Hematopoietic multipotent progenitor cell treated with erythropoietin and hydrocortisone succinate and interleukin-3 and kit ligand, for 6 days (in vitro differentiated cells): ENCODE data around the gene EN1.

Source experiments
- DNase-seq: peaks from one replicate; pipeline ENCODE4 v3.0.0-alpha.2; 2015

EN1 gene

GRCh38 chr2:118846953-118847761 is at the start of gene EN1:
Gene EN1, minus strand, starts transcription at chr2:118847648. Its CDS starts 481 bp downstream, at chr2:118847167.
- no peak for DNase-seq

DNA sequence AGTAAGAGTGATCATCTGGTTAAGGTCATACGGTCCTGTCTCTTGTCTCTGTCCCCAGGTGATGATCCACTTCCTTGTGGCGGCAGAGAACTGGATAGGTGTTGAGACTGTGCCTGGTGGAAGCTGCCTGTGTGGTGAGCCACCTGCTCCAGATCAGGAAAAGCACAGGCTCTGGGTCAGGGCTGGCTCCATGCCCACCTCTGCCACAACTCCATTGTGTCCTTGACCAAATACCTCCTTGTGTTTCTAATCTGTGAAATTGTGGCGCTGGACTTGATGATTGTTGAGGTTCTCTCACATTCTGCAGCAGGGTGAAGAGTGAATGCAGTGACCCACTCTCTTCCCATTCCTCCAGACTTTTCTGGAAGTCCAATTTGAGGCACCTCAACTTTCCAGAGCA is 45.7 kb upstream of the EN1 start:
- DNase-seq: no peak

- DNase-seq: no peak
These were observed 42.5 kb upstream of the EN1 start for GRCh38 chr2:118889995-118890394.

DNA sequence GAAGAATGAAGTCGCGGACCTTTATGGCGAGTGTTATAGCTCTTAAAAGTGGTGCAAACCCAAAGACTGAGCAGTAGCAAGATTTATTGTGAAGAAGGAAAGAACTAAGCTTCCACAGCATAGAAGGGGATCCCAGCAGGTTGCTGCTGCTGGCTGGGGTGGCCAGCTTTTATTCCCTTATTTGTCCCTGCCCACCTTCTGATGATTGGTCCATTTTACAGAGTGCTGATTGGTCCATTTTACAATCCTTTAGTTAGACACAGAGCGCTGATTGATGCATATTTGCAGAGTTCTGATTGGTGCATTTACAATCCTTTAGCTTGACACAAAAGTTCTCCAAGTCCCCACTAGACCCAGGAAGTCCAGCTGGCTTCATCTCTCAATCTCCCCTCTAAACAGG is 36.3 kb upstream of the EN1 start:
- DNase-seq: no peak

DNA sequence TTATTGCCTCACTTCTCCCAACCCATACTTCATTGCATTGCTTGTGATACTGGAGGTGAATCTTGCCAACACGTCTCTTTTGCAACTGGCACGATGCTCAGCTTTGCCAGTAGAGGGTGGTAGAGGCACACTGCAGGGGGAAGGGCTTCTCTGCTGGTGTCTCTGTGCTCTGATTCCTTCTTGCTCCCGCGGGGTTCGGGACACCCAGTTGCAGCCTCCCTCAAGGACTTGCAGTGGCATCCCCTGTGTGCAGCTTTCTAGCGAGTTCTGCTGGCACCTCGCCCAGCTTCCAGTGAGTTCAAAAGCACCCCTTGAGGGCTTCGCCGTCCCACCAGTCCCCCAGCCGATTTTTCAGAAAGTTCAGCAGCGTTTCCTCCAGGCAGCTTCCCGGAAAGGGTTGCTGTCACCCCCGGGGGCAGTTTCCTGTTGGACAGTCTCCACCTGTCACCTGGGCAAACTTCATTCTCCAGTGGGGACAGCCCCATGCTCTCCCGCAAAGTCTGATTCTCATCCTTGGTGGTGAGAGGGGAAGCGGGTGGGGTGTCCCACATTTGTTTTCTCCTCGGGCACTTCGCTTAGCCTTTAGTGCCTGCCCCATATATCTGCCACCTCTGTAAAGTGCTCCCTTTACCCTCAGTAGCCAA is 35.4 kb upstream of the EN1 start:
- DNase-seq: peak; percentile 76

DNA sequence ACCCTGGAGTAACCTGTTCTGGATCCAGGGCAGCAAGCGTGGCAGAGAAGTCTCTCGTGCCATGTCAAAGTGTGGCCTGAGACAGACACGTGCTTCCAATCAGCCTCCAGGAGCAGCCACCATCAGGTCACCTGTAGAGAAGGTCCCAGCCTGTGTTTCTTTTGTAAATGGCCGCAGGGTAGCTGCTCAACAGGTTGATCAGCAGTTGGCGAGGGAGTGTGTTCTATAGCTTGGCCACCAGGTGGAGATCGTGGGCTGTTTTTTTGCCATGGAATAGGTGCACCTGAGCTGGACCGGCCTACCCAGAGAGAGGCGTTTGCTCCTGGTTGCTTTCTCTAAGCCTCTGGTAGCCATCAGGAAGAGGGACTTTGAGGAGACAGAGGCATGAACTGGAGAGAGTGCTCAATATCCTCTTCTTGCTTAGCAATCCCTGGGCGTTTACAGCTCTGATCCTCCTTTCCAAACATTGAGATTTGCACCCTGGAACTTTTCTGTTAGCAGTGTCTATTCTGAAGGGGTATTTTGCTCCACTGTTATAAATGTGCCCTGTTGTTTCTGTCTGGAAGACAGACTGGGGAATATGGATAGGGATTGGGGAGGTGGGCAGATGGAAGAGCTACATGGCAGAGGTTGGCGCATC is 34.2 kb upstream of the EN1 start:
- DNase-seq: peak; percentile 73

DNA sequence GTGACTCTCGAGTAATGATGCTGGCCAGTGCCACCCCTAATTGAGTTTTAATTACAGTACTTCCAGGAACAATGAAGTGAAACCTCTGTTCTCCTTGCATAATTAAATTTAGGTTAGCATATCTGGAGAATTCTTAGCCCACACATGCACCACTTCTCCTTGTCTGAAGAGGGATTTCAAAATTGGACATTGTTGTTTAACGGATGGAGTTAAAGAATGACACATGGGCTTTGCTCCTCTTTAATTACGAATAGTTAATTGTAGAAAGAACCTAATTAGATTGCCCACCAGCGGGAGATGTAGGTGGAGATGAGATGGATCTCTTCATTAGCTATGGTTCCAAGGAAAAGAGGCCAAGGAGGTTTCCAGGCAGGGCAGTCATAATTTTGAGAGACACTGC is 33.1 kb upstream of the EN1 start:
- DNase-seq: no peak

DNA sequence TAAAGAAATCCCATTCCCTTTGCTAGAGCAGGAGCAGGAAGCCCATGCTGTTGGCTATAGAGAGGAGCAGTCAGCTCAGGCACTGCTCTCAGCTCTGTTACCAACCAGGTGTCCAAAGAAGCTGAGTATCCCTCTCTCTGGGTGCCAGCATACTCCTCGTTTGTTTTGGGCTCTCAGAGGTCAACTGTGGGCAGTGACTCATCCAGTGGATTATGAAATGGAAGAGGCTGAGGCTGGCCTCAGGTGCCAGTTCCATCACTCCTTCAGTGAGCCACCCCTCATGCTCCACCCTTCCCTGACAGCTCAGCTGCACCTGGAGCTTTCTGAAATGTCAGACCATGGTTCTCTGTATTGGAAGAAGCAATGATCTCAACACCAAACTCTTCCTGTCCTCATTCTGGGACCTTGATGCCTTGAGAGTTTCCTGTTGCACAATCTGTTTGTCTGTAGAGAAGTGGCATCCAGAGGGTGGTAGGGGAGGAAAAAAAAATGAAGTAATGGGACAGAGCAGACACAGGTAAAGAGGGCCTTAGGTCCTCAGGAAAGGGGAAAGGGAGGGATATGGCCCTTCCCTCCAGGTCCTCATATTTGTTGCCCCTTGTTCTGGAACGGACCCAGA is 31.2 kb upstream of the EN1 start:
- DNase-seq: no peak

DNA sequence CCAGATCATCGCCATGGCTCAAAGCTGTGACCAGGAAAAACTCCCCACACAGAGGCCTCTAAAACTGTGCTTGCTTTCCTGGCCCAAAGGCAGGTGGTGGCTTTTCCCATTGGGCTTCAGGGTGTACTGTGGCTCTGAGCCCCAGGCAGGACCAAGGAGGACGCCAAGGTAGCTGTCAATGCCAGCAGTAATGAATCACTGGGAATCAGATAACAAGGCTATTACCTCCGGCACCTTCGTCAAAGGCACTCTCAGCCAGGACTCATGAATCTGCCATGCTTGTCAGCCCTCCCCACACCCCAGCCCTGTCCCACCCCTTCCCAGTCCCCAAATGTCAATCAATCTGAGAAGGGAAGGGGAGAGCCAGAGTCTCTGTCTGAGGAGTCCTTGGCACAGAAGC is 27.9 kb upstream of the EN1 start:
- no peak for DNase-seq

DNA sequence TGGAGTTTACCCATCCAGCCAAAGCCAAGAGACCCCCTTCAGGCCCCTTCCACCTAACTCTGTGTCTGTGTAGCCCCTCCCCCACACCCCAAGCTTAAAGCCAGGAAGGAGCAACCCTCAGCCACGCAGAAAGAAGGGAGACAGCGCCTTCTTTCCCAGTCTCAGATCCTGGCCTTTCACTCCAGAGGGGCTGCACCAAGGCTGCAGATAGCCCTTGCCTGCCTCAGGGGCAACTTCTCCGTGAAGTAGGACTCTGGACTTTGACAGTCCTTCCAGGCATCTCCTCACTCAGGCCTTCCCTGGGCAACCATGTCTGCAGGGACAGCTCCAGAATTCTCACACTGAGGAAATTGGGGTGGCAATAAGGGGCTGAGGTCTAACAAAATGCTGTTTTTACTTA is 26.9 kb upstream of the EN1 start:
- no peak for DNase-seq

DNA sequence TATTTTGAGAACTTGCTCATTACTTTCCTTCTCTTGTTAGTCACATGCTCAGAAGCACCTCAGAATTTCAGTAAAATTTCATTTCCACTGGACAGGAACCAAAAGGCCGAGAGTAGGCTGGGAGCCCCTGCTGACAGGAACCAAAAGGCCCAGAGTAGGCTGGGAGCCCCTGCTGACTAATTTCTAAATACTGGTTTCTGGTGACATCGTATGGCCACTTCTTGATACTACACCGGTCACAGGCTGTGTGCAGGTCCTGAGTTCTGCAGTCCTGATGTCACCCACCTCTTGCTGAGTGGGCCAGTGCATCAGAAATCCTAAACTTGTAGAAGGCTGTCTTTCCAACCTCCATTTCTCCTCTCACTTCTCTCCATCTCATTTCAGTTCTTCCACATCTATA is 17.7 kb upstream of the EN1 start:
- DNase-seq: peak; percentile 67

DNA sequence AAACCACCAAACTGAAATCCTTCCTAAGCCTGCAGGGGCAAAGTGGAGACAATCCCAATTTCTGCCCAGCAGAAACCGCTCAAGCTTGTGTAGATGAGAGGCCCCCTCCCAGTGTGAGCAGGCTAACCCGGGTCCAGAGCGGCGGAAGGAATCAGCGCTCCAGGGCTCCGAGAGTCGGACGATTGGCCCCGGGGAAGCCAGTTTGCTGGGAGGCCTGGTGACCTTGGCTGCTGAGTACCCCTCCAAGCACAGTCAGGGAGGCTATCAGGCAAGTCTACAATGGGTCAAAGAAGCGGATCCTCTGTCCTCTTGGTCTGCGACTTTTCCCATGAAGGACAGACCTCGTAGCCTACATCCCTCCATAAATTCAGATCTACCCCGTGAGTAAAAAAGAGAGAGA is 16.8 kb upstream of the EN1 start:
- no peak for DNase-seq

DNA sequence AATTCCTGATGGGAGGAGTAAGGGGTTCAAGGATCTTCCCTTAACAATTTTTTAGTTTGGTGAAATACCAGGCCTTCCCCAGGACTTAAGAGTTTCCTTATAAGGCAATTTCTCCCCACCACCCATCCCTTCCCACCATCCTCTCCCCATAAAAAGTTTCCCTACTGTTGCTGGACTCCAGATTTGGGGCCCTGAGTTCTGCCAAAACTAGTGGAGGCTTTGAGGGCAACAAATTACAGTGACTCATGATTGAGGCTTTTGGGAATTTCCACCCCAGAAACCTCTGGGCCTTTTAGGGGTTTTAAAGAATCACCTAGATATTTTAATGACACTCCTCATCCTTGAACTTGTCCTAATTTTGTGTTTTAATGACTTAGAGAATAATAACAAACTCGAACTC is 14.3 kb upstream of the EN1 start:
- no peak for DNase-seq

- DNase-seq: no peak
These were observed 13.8 kb upstream of the EN1 start for GRCh38 chr2:118861242-118861641.

DNA sequence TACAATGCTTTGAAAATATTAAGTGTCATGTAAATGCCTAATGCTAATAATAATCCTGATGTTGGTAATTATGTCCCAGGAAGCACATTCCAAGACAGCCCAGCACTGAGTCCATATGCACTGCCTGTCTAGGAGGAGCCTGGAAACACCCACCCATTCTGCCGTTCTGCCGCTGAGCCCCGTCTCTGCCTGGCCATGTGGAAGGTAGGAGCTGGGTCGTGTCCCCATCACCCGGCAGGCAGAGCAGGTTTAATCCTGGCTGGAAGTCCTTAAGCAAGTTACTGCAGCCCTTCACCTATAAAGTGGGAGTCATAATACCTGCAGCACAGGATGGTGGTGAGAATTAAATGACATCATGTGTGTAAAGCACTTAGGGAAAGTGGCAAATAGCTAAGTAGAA is 13.1 kb upstream of the EN1 start:
- DNase-seq: no peak

DNA sequence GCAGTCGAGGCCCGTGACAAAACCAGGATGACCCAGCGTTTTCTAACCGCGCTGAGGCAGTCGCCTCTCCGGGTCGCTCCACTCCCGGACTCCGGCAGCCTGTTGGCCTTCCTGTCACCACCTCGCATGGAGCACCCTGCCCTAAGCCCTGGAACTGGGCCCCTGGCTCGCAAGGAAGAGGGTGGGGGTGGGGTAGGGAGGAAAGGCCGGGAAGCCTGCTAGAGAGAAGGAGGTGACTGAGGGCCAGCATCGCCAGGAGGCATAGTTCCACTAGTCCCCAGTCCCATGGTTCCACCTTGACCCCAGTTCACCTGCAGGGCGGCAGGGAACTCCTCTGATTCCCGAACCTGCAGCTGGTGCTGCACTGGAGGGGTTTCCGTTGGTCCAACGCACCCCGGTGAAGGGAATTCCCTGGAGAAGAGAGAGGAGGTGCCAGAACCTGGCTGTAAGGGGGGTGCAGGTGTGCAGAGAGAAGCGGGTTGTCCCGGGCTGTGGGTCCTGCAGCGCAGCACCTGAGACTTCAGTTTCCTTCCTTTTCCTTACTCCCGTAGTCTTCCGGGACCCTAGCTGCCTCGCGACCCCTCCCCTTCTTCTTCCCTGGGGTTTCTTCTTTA is 11.8 kb upstream of the EN1 start:
- DNase-seq: no peak

DNA sequence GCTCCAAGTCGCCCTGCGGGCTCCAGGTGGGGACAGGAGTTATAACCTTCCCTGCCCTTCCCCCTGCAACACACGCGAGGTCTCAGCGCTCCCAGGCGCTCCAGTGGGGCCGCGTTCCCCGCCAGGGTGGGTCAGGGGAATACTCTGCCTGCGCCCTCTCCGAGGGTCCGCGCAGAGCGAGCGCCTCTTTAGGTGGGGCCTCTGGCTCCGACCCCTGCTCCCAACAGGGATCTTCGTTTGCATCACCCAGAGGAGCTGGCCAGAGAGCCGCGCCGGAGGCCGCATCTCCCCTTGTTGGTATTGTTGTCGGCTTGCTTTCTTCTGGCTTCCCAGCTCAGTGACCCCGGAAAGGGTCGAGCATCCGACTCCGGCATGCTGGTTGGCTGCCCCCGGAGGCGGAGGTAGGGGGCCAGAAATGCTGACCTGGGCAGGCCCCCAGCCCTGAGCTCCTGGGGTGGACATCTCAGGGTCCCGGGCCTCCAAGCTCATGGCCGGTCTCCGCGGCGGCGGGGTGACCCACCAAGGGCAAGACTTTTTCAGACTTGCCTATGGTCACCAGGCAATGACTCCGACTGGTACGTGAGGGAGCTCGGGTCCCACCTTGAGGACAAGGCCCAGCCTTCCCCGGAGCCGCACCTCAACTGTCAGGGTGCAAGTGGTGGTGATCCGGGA is 11.2 kb upstream of the EN1 start:
- DNase-seq: no peak

- DNase-seq: no peak
These were observed 10.4 kb upstream of the EN1 start for GRCh38 chr2:118857677-118858484.

- no peak for DNase-seq
These were observed 9.7 kb upstream of the EN1 start for GRCh38 chr2:118856978-118857676.

DNA sequence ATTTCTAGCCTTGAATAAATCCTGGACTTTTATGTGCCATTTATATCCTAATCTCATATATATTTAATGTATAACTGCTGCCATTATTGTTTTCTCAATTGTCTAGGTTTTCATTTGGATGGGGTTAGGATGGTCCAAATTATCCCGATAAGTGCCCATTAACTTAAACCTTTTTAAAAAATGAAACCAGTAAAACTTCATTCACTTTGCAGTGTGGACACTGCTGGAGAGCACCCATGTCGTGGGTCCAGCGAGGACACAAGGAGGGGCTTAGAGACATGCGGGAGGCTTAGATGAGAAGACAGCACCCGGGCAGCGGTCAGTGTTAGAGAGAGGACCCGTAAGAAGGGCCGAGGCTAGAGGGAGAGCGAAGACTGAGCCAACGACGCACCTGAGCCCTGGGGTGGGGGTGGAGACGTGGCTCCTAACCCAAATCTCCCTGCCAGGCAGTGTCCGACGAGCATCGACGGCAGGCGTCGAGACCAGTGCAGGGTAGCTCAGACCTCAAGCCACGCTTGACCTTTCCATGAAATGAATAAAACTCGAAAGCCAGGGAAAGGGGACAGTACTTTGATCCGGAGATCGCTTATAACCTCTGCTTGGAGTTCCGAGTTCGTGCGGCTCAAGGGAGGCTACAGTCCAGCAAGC is 9.0 kb upstream of the EN1 start:
- no peak for DNase-seq
